ENCODE results near the gene CEP350.
A peak's percentile ranks its signal among the peaks of the same experiment; 100 is the strongest.
"Not testable (repeated sequence)": the region's sequence is repeated elsewhere in the genome, so short reads cannot be mapped to it uniquely, and the experiment has no call there.

CEP350 gene

DNA sequence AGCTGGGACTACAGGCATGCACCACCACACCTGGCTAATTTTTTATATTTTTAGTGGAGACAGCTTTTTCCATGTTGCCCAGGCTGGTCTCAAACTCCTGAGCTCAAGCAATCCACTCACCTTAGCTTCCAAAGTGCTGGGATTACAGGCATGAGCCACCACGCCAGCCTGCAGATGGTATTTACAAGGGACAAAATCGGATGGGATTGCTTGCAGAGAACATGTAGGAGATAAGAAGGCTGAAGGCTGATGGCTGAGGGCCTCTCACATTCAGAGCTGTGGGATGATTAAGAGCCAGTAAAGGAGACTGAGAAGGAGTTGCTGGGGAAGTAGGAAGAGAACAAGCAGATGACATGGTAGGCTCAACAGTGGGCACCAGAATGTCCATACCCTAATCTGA lies 176.0 kb downstream of the CEP350 start:
- H3K27ac ChIP-seq (ENCODE audit: low read depth, low read length) = no peak overlapping the region
- H4K91ac ChIP-seq (ENCODE audit: low read depth, low read length) = no peak overlapping the region
- H3K18ac ChIP-seq (ENCODE audit: low read length) = no peak overlapping the region
- no peak overlapping the region for H2BK5ac ChIP-seq (ENCODE audit: low read depth, low read length, poor library complexity)
- peak in 1 of 2 donors; percentile 63 for DNase-seq
- no peak overlapping the region for H2BK12ac ChIP-seq (ENCODE audit: low read length)
- H2AFZ ChIP-seq (ENCODE audit: insufficient read depth, low read length, poor library complexity) = no peak overlapping the region
- no peak overlapping the region for H3K23ac ChIP-seq (ENCODE audit: low read length)
- WGBS (ENCODE audit: extremely low coverage, insufficient coverage, insufficient read length) = no CpG with 5 or more reads among the region's 2 CpGs
- no peak overlapping the region for H4K12ac ChIP-seq (ENCODE audit: low read depth, low read length)
- H3K4me3 ChIP-seq (ENCODE audit: low read depth, low read length) = no peak overlapping the region
- no peaks in the 10 kb centered on the region for H3K9me3 ChIP-seq (ENCODE audit: insufficient read depth, low read depth, low read length)
- H3K14ac ChIP-seq (ENCODE audit: low read length) = no peak overlapping the region
- H3K27me3 ChIP-seq (ENCODE audit: insufficient read depth, low read length) = no peaks in the 10 kb centered on the region
- no peak overlapping the region for H2AK5ac ChIP-seq (ENCODE audit: low read length)
- H3K4me1 ChIP-seq (ENCODE audit: control insufficient read depth in 1 of 2, insufficient read depth in 2 of 2, low read length in 2 of 2) = peaks cover 0 to 2% of the 10 kb centered on the region in 2 experiments
- H2BK120ac ChIP-seq (ENCODE audit: insufficient read depth, low read length, poor library complexity) = no peak overlapping the region
- H3K9ac ChIP-seq (ENCODE audit: low read length) = no peak overlapping the region
- no peaks in the 10 kb centered on the region for H3K36me3 ChIP-seq (ENCODE audit: control insufficient read depth in 1 of 2, insufficient read depth in 2 of 2, low read length in 2 of 2)
- H3K4me2 ChIP-seq (ENCODE audit: low read length) = no peak overlapping the region
- H3K4ac ChIP-seq (ENCODE audit: low read depth, low read length) = no peak overlapping the region
- H3K79me1 ChIP-seq (ENCODE audit: low read length) = no peaks in the 10 kb centered on the region
- H4K8ac ChIP-seq (ENCODE audit: low read depth, low read length) = no peak overlapping the region
- no peaks in the 10 kb centered on the region for H3K79me2 ChIP-seq (ENCODE audit: control insufficient read depth, insufficient read depth, low read length, poor library complexity)

DNA sequence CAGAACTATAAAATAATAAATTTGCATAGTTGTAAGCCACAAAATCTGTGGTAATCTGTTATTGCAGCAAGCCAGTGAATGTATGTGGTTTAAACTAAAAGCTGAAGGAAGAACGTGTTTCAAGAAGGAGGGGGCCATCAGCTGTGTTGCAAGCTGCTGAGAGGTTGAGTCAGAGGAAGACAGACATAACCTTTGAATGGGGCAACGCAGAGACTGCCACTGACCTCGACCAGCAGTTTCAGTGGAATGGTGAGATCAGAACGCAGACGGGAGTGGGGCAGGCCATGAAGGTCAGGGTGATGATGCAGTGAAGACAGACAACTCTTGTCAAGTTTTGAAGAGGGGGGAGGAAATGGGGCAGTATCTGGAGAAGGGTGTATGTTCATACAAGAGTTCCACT lies 176.9 kb downstream of the CEP350 start:
- WGBS (ENCODE audit: extremely low coverage, insufficient coverage, insufficient read length) = no CpG with 5 or more reads among the region's 5 CpGs
- no peak overlapping the region for H2AFZ ChIP-seq (ENCODE audit: insufficient read depth, low read length, poor library complexity)
- no peaks in the 10 kb centered on the region for H3K9me3 ChIP-seq (ENCODE audit: insufficient read depth, low read depth, low read length)
- peaks cover 0 to 2% of the 10 kb centered on the region in 2 experiments for H3K4me1 ChIP-seq (ENCODE audit: control insufficient read depth in 1 of 2, insufficient read depth in 2 of 2, low read length in 2 of 2)
- H3K79me1 ChIP-seq (ENCODE audit: low read length) = no peaks in the 10 kb centered on the region
- no peak overlapping the region for H3K23ac ChIP-seq (ENCODE audit: low read length)
- H2BK120ac ChIP-seq (ENCODE audit: insufficient read depth, low read length, poor library complexity) = no peak overlapping the region
- no peaks in the 10 kb centered on the region for H3K36me3 ChIP-seq (ENCODE audit: control insufficient read depth in 1 of 2, insufficient read depth in 2 of 2, low read length in 2 of 2)
- no peak overlapping the region for H3K4me2 ChIP-seq (ENCODE audit: low read length)
- no peaks in the 10 kb centered on the region for H3K27me3 ChIP-seq (ENCODE audit: insufficient read depth, low read length)
- H3K18ac ChIP-seq (ENCODE audit: low read length) = no peak overlapping the region
- no peak overlapping the region for H3K4me3 ChIP-seq (ENCODE audit: low read depth, low read length)
- H4K91ac ChIP-seq (ENCODE audit: low read depth, low read length) = no peak overlapping the region
- H2AK5ac ChIP-seq (ENCODE audit: low read length) = no peak overlapping the region
- H3K14ac ChIP-seq (ENCODE audit: low read length) = no peak overlapping the region
- H3K27ac ChIP-seq (ENCODE audit: low read depth, low read length) = no peak overlapping the region
- peak; percentile 95 to 96 for DNase-seq
- H3K9ac ChIP-seq (ENCODE audit: low read length) = no peak overlapping the region
- H4K12ac ChIP-seq (ENCODE audit: low read depth, low read length) = no peak overlapping the region
- no peak overlapping the region for H2BK5ac ChIP-seq (ENCODE audit: low read depth, low read length, poor library complexity)
- H2BK12ac ChIP-seq (ENCODE audit: low read length) = no peak overlapping the region
- H3K4ac ChIP-seq (ENCODE audit: low read depth, low read length) = no peak overlapping the region
- no peaks in the 10 kb centered on the region for H3K79me2 ChIP-seq (ENCODE audit: control insufficient read depth, insufficient read depth, low read length, poor library complexity)
- H4K8ac ChIP-seq (ENCODE audit: low read depth, low read length) = no peak overlapping the region

DNA sequence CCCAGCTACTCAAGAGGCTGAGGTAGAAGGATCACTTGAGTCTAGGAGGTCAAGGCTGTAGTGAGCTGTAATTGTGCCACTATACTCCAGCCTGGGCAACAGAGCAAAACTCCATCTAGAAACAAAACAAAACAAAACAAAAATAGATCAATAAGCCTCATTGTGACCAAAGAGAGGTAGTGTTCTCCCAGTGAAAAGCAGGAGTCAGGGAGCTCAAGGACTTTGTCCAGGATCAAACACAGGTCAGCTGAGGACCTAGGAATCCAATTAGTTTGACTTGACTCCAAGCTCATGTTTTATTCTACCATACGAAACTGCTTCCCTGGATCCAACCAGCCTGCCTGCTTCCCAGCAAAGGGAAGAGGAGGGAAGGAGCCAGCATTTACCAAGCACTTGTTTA lies 178.6 kb downstream of the CEP350 start:
- Histone ChIP-seq H3K4me1 (ENCODE audit: control insufficient read depth in 1 of 2, insufficient read depth in 2 of 2, low read length in 2 of 2) (no peaks in the 10 kb centered on the region), H3K23ac (ENCODE audit: low read length) (no peak overlapping the region), H3K4ac (ENCODE audit: low read depth, low read length) (no peak overlapping the region), H3K27me3 (ENCODE audit: insufficient read depth, low read length) (no peaks in the 10 kb centered on the region), H2BK120ac (ENCODE audit: insufficient read depth, low read length, poor library complexity) (no peak overlapping the region), H2BK5ac (ENCODE audit: low read depth, low read length, poor library complexity) (no peak overlapping the region), H2AK5ac (ENCODE audit: low read length) (no peak overlapping the region), H3K36me3 (ENCODE audit: control insufficient read depth in 1 of 2, insufficient read depth in 2 of 2, low read length in 2 of 2) (no peaks in the 10 kb centered on the region), H3K4me3 (ENCODE audit: low read depth, low read length) (no peak overlapping the region), H2BK12ac (ENCODE audit: low read length) (no peak overlapping the region), H3K79me2 (ENCODE audit: control insufficient read depth, insufficient read depth, low read length, poor library complexity) (no peaks in the 10 kb centered on the region), H3K9ac (ENCODE audit: low read length) (no peak overlapping the region), H3K9me3 (ENCODE audit: insufficient read depth, low read depth, low read length) (no peaks in the 10 kb centered on the region), H3K4me2 (ENCODE audit: low read length) (no peak overlapping the region), H4K8ac (ENCODE audit: low read depth, low read length) (no peak overlapping the region), H2AFZ (ENCODE audit: insufficient read depth, low read length, poor library complexity) (no peak overlapping the region), H4K12ac (ENCODE audit: low read depth, low read length) (no peak overlapping the region), H3K14ac (ENCODE audit: low read length) (no peak overlapping the region), H3K27ac (ENCODE audit: low read depth, low read length) (no peak overlapping the region), H3K18ac (ENCODE audit: low read length) (no peak overlapping the region), H4K91ac (ENCODE audit: low read depth, low read length) (no peak overlapping the region), H3K79me1 (ENCODE audit: low read length) (no peaks in the 10 kb centered on the region)
- no CpG with 5 or more reads among the region's 1 CpG for WGBS (ENCODE audit: extremely low coverage, insufficient coverage, insufficient read length)
- DNase-seq = no peak

DNA sequence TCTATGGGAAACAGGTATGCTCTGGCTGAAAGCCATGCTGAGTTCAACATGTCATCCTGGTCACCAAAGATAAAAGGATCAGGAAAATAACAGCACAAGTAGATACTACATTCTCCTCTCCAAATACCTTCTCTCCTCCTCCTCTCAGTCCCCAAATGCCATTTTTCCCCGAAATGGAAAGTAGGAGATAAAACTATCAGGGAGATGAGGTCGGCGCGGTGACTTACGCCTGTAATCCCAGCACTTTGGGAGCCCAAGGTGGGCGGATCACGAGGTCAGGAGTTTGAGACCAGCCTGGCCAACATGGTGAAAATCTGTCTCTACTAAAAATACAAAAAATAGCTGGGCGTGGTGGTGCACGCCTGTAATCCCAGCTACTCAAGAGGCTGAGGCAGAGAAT lies 179.1 kb downstream of the CEP350 start:
- H2BK5ac ChIP-seq (ENCODE audit: low read depth, low read length, poor library complexity); H3K9ac ChIP-seq (ENCODE audit: low read length); H3K4ac ChIP-seq (ENCODE audit: low read depth, low read length); H4K12ac ChIP-seq (ENCODE audit: low read depth, low read length); H3K4me2 ChIP-seq (ENCODE audit: low read length); H2AK5ac ChIP-seq (ENCODE audit: low read length); H3K27ac ChIP-seq (ENCODE audit: low read depth, low read length); H3K23ac ChIP-seq (ENCODE audit: low read length); H3K4me3 ChIP-seq (ENCODE audit: low read depth, low read length); H4K91ac ChIP-seq (ENCODE audit: low read depth, low read length); H3K36me3 ChIP-seq (ENCODE audit: control insufficient read depth in 1 of 2, insufficient read depth in 2 of 2, low read length in 2 of 2); H2BK12ac ChIP-seq (ENCODE audit: low read length); H3K18ac ChIP-seq (ENCODE audit: low read length); H3K9me3 ChIP-seq (ENCODE audit: insufficient read depth, low read depth, low read length); DNase-seq; H3K14ac ChIP-seq (ENCODE audit: low read length); H2AFZ ChIP-seq (ENCODE audit: insufficient read depth, low read length, poor library complexity); H3K79me1 ChIP-seq (ENCODE audit: low read length); H3K4me1 ChIP-seq (ENCODE audit: control insufficient read depth in 1 of 2, insufficient read depth in 2 of 2, low read length in 2 of 2); H4K8ac ChIP-seq (ENCODE audit: low read depth, low read length); H3K27me3 ChIP-seq (ENCODE audit: insufficient read depth, low read length); H3K79me2 ChIP-seq (ENCODE audit: control insufficient read depth, insufficient read depth, low read length, poor library complexity); H2BK120ac ChIP-seq (ENCODE audit: insufficient read depth, low read length, poor library complexity): not testable (repeated sequence)
- no CpG with 5 or more reads among the region's 9 CpGs for WGBS (ENCODE audit: extremely low coverage, insufficient coverage, insufficient read length)

Data from trophoblast cell (in vitro differentiated cells and primary cell).